SK-N-SH (cell line): ENCODE results near the gene PRKAR1A. TPM values are rescaled to one million over a fixed set of nuclear protein-coding genes. Genes with fewer than 3 reads are reported as not detected.

Experiments used
- CTCF ChIA-PET: fragments of 300-600, 350-600 bp; formaldehyde crosslinking; extraction: SDS; loops from one replicate; lab custom pipeline; 2021; lab: Yijun Ruan, JAX
- POLR2A ChIA-PET: fragments of 350-600 bp; sonication (Branson Sonifier 250); formaldehyde crosslinking; extraction: SDS; loops from one replicate; lab custom pipeline; 2020; ENCODE audit warnings: antibody characterized with exemption, inconsistent platforms; lab: Yijun Ruan, JAX
- DNase-seq: peaks from one replicate; pipeline ENCODE4 v3.0.0; 2012
- H2AFZ ChIP-seq: fragments of 200-600 bp; sonication (generic); 2 replicates; pipeline ENCODE4 v1.8.1; 2016; ENCODE audit warnings: antibody characterized with exemption, mild to moderate bottlenecking, low read depth
- H3F3A ChIP-seq: fragments of 200-600 bp; sonication (generic); replicated peaks from 2 replicates; pipeline ENCODE3; 2016; ENCODE audit warnings: antibody characterized with exemption, mild to moderate bottlenecking; ENCODE audit not compliant: insufficient read depth
- H3K27ac ChIP-seq, 2 experiments: fragments of 200-500 bp in 1 of 2; fragments of 200-600 bp in 1 of 2; sonication (Bioruptor generic) in 1 of 2; sonication (generic), shearing (Covaris generic) in 1 of 2; 2 replicates each; pipeline versions ENCODE4 v1.5.1 to v1.6.1; 2014 to 2016; ENCODE audit warnings: low read depth in 2 of 2, inconsistent platforms in 1 of 2, low read length in 1 of 2, mild to moderate bottlenecking in 1 of 2, mixed read lengths in 1 of 2
- H3K27me3 ChIP-seq: fragments of 200-600 bp; sonication (generic), shearing (Covaris generic); 2 replicates; pipeline ENCODE4 v1.6.1; 2016; ENCODE audit warnings: mixed run types; ENCODE audit not compliant: insufficient read depth
- H3K36me3 ChIP-seq, 2 experiments: fragments of 200-500 bp in 1 of 2; fragments of 200-600 bp in 1 of 2; sonication (Bioruptor generic) in 1 of 2; sonication (generic) in 1 of 2; replicated peaks in 1 of 2; 2 replicates each; pipeline versions ENCODE3 to v1.5.1; 2014 to 2016; ENCODE audit warnings: low read length in 1 of 2, mild to moderate bottlenecking in 1 of 2; ENCODE audit not compliant: insufficient read depth in 2 of 2, control insufficient read depth in 1 of 2
- H3K4me1 ChIP-seq, 2 experiments: fragments of 200-500 bp in 1 of 2; fragments of 200-600 bp in 1 of 2; sonication (Bioruptor generic) in 1 of 2; sonication (generic), shearing (Covaris generic) in 1 of 2; 2 replicates each; pipeline versions ENCODE4 v1.5.1 to v1.6.1; 2014 to 2016; ENCODE audit warnings: low read depth in 1 of 2, low read length in 1 of 2, mixed run types in 1 of 2; ENCODE audit not compliant: insufficient read depth in 2 of 2, control insufficient read depth in 1 of 2
- H3K4me2 ChIP-seq: fragments of 200-600 bp; sonication (generic), shearing (Covaris generic); 2 replicates; pipeline ENCODE4 v1.6.1; 2017; ENCODE audit warnings: mixed run types
- H3K4me3 ChIP-seq, 2 experiments: fragments of 200-500 bp in 1 of 2; fragments of 200-600 bp in 1 of 2; sonication (Bioruptor generic) in 1 of 2; sonication (generic), shearing (Covaris generic) in 1 of 2; 2 replicates each; pipeline versions ENCODE4 v1.5.1 to v1.8.1; 2014 to 2016; ENCODE audit warnings: low read depth in 2 of 2, inconsistent platforms in 1 of 2, low read length in 1 of 2, mild to moderate bottlenecking in 1 of 2, mixed read lengths in 1 of 2, moderate library complexity in 1 of 2
- H3K79me2 ChIP-seq: fragments of 200-600 bp; sonication (generic); 2 replicates; pipeline ENCODE4 v1.8.1; 2017; ENCODE audit warnings: mild to moderate bottlenecking; ENCODE audit not compliant: insufficient read depth
- H3K9ac ChIP-seq: fragments of 200-600 bp; sonication (generic); 2 replicates; pipeline ENCODE4 v1.6.1; 2017; ENCODE audit warnings: mixed run types
- H3K9me2 ChIP-seq: fragments of 200-600 bp; sonication (generic); 2 replicates; pipeline ENCODE4 v1.6.1; 2017; ENCODE audit warnings: mixed run types
- H3K9me3 ChIP-seq: fragments of 200-600 bp; sonication (generic); 2 replicates; pipeline ENCODE4 v1.6.1; 2017; ENCODE audit warnings: mixed run types, mild to moderate bottlenecking, moderate library complexity
- H4K20me1 ChIP-seq: fragments of 200-600 bp; sonication (generic); 2 replicates; pipeline ENCODE4 v1.6.1; 2017; ENCODE audit warnings: mild to moderate bottlenecking, mixed run types; ENCODE audit not compliant: insufficient read depth
- CHD2 ChIP-seq: fragments of 150-350 bp; IDR thresholded peaks from 2 replicates; pipeline ENCODE4 v1.6.1; 2018; ENCODE audit warnings: low read length; ENCODE audit not compliant: partially characterized antibody
- CTCF ChIP-seq: fragments of 200-600 bp; sonication (generic); IDR thresholded peaks from 2 replicates; pipeline ENCODE4 v1.6.1; 2017; ENCODE audit warnings: antibody characterized with exemption, mild to moderate bottlenecking, moderate library complexity
- ELF1 ChIP-seq: IDR thresholded peaks from 2 replicates; pipeline ENCODE4 v1.4.0; 2012
- EP300 ChIP-seq, 2 experiments: IDR thresholded peaks; 2 replicates each; pipeline versions ENCODE4 v1.4.0 to v1.6.1; 2012; ENCODE audit warnings: borderline replicate concordance in 1 of 2, low read depth in 1 of 2, low read length in 1 of 2
- FOSL2 ChIP-seq: IDR thresholded peaks from 2 replicates; pipeline ENCODE4 v1.4.0; 2012; ENCODE audit warnings: low read depth, mild to moderate bottlenecking, moderate library complexity, borderline replicate concordance
- FOXJ3 ChIP-seq: sonication (generic); formaldehyde crosslinking; IDR thresholded peaks from 2 replicates; pipeline ENCODE4 v1.5.1; 2020; ENCODE audit warnings: mild to moderate bottlenecking, missing genetic modification reagents
- GABPA ChIP-seq: IDR thresholded peaks from 2 replicates; pipeline ENCODE4 v1.4.0; 2012; ENCODE audit warnings: low read depth, mild to moderate bottlenecking
- GATA2 ChIP-seq: sonication (generic); formaldehyde crosslinking; IDR thresholded peaks from 2 replicates; pipeline ENCODE4 v1.5.0; 2020; ENCODE audit warnings: mild to moderate bottlenecking, missing genetic modification reagents
- IRF3 ChIP-seq: fragments of 150-350 bp; IDR thresholded peaks from 2 replicates; pipeline ENCODE4 v1.6.1; 2016; ENCODE audit warnings: mild to moderate bottlenecking, low read depth, low read length
- JUND ChIP-seq: IDR thresholded peaks from 2 replicates; pipeline ENCODE4 v1.4.0; 2012
- MAX ChIP-seq: IDR thresholded peaks from 2 replicates; pipeline ENCODE4 v1.4.0; 2012; ENCODE audit warnings: low read depth
- MXI1 ChIP-seq: IDR thresholded peaks from 2 replicates; pipeline ENCODE4 v1.6.1; 2012; ENCODE audit warnings: mild to moderate bottlenecking, low read depth, low read length, improper control_type of control experiment
- NFIC ChIP-seq: IDR thresholded peaks from 2 replicates; pipeline ENCODE4 v1.4.0; 2012; ENCODE audit warnings: borderline replicate concordance
- POLR2AphosphoS5 ChIP-seq: IDR thresholded peaks from 2 replicates; pipeline ENCODE4 v1.6.1; 2012; ENCODE audit warnings: low read depth, low read length
- RAD21 ChIP-seq: IDR thresholded peaks from 2 replicates; pipeline ENCODE4 v1.6.1; 2012; ENCODE audit warnings: mild to moderate bottlenecking, low read length
- RFX5 ChIP-seq: IDR thresholded peaks from 2 replicates; pipeline ENCODE4 v1.6.1; 2012; ENCODE audit warnings: mild to moderate bottlenecking, improper control_type of control experiment, low read length
- SIN3A ChIP-seq: IDR thresholded peaks from 2 replicates; pipeline ENCODE4 v1.6.1; 2012; ENCODE audit warnings: low read depth, mild to moderate bottlenecking, low read length, moderate library complexity, borderline replicate concordance
- TAF1 ChIP-seq: IDR thresholded peaks from 2 replicates; pipeline ENCODE4 v1.6.1; 2012; ENCODE audit warnings: low read depth, mild to moderate bottlenecking, low read length, moderate library complexity, borderline replicate concordance
- USF1 ChIP-seq: IDR thresholded peaks from 2 replicates; pipeline ENCODE4 v1.4.0; 2012; ENCODE audit warnings: low read depth, borderline replicate concordance
- USF2 ChIP-seq: fragments of 150-350 bp; IDR thresholded peaks from 2 replicates; pipeline ENCODE4 v1.6.1; 2017; ENCODE audit warnings: antibody characterized with exemption, low read length, low read depth, borderline replicate concordance
- YY1 ChIP-seq: IDR thresholded peaks from 2 replicates; pipeline ENCODE4 v1.4.0; 2012; ENCODE audit warnings: low read depth, mild to moderate bottlenecking
- ZBTB33 ChIP-seq: IDR thresholded peaks from 2 replicates; pipeline ENCODE4 v1.4.0; 2012; ENCODE audit warnings: low read depth, borderline replicate concordance
- WGBS: methylation state at CpG from one replicate; pipeline ENCODE4 v1.1.6; 2017; ENCODE audit warnings: low lambda C conversion rate; 5-methylcytosine and 5-hydroxymethylcytosine counted together
- polyA plus RNA-seq, 3 experiments: library from polyadenylated mRNA; depleted of rRNA; stranded (reverse); fragments of >200 nt; gene quantifications; 2 replicates each; pipeline ENCODE4 v1.2.3, GENCODE V29; 2012

Gene PRKAR1A
- 195 and 224 TPM in 2 replicates for polyA plus RNA-seq (2012; rRNA removed)
- polyA plus RNA-seq (2012; cell fraction: cytosol; rRNA removed) = 189 and 197 TPM in 2 replicates
- polyA plus RNA-seq (2012; cell fraction: nucleus; rRNA removed) = 116 and 207 TPM in 2 replicates

- peaks cover 17 to 27% of the 10 kb centered on the region in 2 experiments; a peak in 2 of 4 replicates for H3K4me1 ChIP-seq
- peaks cover 23 to 27% of the 10 kb centered on the region in 2 experiments for H3K36me3 ChIP-seq
- H3K9ac ChIP-seq = peak within 1 kb of the TSS; percentile 92
- POLR2A ChIA-PET = interaction anchor here (0.5 to 0.9 kb wide), 6 partner anchors 14 to 1093 kb away, joined by 3 to 4 read pairs (median 4); no protein-coding TSS in a partner anchor
- no peak for TF ChIP-seq USF1
- no peak for TF ChIP-seq CTCF
- TF ChIP-seq JUND = no peak
- TF ChIP-seq TAF1 = peak; percentile 60; the same call in 1 of the 2 replicates
- TF ChIP-seq SIN3A = no peak; the same call in 1 of the 2 replicates
- peak; percentile 29; the same call in 1 of the 2 replicates for TF ChIP-seq MAX
- TF ChIP-seq EP300 (IDR thresholded peaks at IDR 0.05; ENCODE audit: borderline replicate concordance in 1 of 2, low read depth in 1 of 2, low read length in 1 of 2) = peak in 1 of 2 experiments; percentile 3; a peak in 3 of 4 replicates
- TF ChIP-seq FOXJ3 (CRISPR knock-in tag) = 0 out of 2 replicates have a peak, but pooled peaks have one; percentile 18
- no peak for TF ChIP-seq RAD21
- TF ChIP-seq ZBTB33 = no peak
- no peak; the same call in 1 of the 2 replicates for TF ChIP-seq ELF1
- 0 out of 2 replicates have a peak, but pooled peaks have one; percentile 9 for TF ChIP-seq GATA2 (CRISPR knock-in tag)
- TF ChIP-seq IRF3 = peak; percentile 34; the same call in 1 of the 2 replicates
- peak; percentile 72 for TF ChIP-seq GABPA
- TF ChIP-seq FOSL2 = no peak
- peak; percentile 54 for TF ChIP-seq CHD2
- TF ChIP-seq RFX5 = peak; percentile 80
- TF ChIP-seq MXI1 = 0 out of 2 replicates have a peak, but pooled peaks have one; percentile 5
- no peak for TF ChIP-seq USF2
- TF ChIP-seq NFIC = peak; percentile 47; the same call in 1 of the 2 replicates
- peak; percentile 96 for TF ChIP-seq YY1
- TF ChIP-seq POLR2AphosphoS5 = peak; percentile 81
- peaks cover 42% of the 10 kb centered on the region for H4K20me1 ChIP-seq
- H3K9me2 ChIP-seq = no peaks in the 10 kb centered on the region
- CTCF ChIA-PET = interaction anchor here (0.9 to 2.5 kb wide), 8 partner anchors 10 to 312 kb away, joined by 3 to 14 read pairs (median 4); no protein-coding TSS in a partner anchor
- H3K79me2 ChIP-seq = peaks cover 51% of the 10 kb centered on the region
- peak within 1 kb of the TSS; percentile 97 to 98 for H3K27ac ChIP-seq
- DNase-seq = peak; percentile 98
- H3K9me3 ChIP-seq = no peaks in the 10 kb centered on the region
- 1% methylated on average over 32 of the region's 81 CpGs for WGBS
- H3K27me3 ChIP-seq = no peaks in the 10 kb centered on the region
- H3F3A ChIP-seq = peaks cover 10% of the 10 kb centered on the region
- H2AFZ ChIP-seq = peak within 1 kb of the TSS; percentile 98
- H3K4me3 ChIP-seq = peak within 1 kb of the TSS; percentile 78 to 98
- H3K4me2 ChIP-seq = peak within 1 kb of the TSS; percentile 96
These were observed at the start of gene PRKAR1A for GRCh38 chr17:68512247-68512959. Gene PRKAR1A (plus strand): TSS chr17:68512430. CDS start chr17:68515400, 2,970 bp downstream.
